HL-60 (cell line): ENCODE results near the gene LONP2.

ENCODE experiments used
- CTCF ChIP-seq: IDR thresholded peaks from one replicate; pipeline ENCODE4 v1.5.1; 2011; ENCODE audit warnings: low read length, control low read depth, inconsistent platforms; ENCODE audit not compliant: insufficient read depth
- GABPA ChIP-seq: IDR thresholded peaks from 2 replicates; pipeline ENCODE4 v1.6.1; 2012; ENCODE audit warnings: low read depth

DNA sequence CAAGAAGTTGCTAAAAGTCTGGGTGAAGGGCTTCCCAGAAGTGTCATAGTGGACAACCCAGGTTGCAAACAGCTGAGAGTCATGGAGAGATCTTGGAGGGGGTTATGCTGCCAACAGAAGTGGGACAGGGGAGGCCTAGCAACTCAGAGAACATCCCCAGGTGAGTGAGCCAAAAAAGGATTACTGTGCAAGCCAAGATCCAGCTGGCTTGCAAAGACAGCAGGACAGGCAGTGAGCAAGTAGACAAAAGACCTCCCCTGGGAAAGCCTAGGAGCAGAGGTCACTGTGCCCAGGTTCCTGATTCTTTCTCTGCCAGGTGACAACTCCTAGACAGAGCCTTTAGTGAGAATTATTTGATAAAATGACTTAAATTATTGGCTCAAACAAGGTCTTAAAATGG is 9.5 kb upstream of the LONP2 start:
- TF ChIP-seq CTCF = no peak
- no peak for TF ChIP-seq GABPA
